Subcutaneous adipose tissue (tissue), 4 donors: ENCODE results near the gene FBXO47. TPM values are rescaled to one million over a fixed set of nuclear protein-coding genes. Genes with fewer than 3 reads are reported as not detected.

Experiments
- CTCF ChIP-seq: fragments of 450-650 bp; IDR thresholded peaks from one replicate; pipeline ENCODE4 v1.5.1; 2016; ENCODE audit warnings: low read depth, mild to moderate bottlenecking, control low read depth, antibody characterized with exemption, moderate library complexity
- total RNA-seq, 4 donors: library from RNA; depleted of rRNA; stranded (reverse); fragments of >200 nt; gene quantifications; one replicate each; pipeline ENCODE4 v1.1.0, GENCODE V29; 2016

The FBXO47 gene
- total RNA-seq, 4 donors from 2014 or later = 0.17 TPM; not detected in 3

- TF ChIP-seq CTCF = no peak
Observed at GRCh38 chr17:38925263-38925995, 41.8 kb downstream of the FBXO47 start, which contains the start of gene LASP1NB. Gene LASP1NB (plus strand): TSS chr17:38925614.

GRCh38 chr17:38922538-38923297, 44.5 kb downstream of the FBXO47 start:
- no peak for TF ChIP-seq CTCF

- TF ChIP-seq CTCF = no peak
Observed at GRCh38 chr17:38921756-38922411, 45.3 kb downstream of the FBXO47 start.

GRCh38 chr17:38920374-38921291, 46.6 kb downstream of the FBXO47 start:
- no peak for TF ChIP-seq CTCF

- TF ChIP-seq CTCF = no peak
Observed at GRCh38 chr17:38919316-38920078, 47.7 kb downstream of the FBXO47 start.

- no peak for TF ChIP-seq CTCF
Observed at GRCh38 chr17:38918916-38919315, 48.3 kb downstream of the FBXO47 start.
